OCI-LY3 (cell line): ENCODE results near the gene CADM2.

Source experiments
- H2AFZ ChIP-seq: fragments of 200-600, 300-600 bp; shearing (Covaris generic); 2 replicates; pipeline ENCODE4 v1.6.0; 2014; ENCODE audit warnings: antibody characterized with exemption, low read depth, low read length
- H3K27ac ChIP-seq: fragments of 200-600, 300-600 bp; sonication (generic); 2 replicates; pipeline ENCODE4 v1.5.1; 2014; ENCODE audit warnings: mild to moderate bottlenecking, low read length, moderate library complexity, mixed read lengths
- H3K27me3 ChIP-seq: fragments of 200-600, 300-600 bp; sonication (generic); 2 replicates; pipeline ENCODE4 v1.6.1; 2014; ENCODE audit warnings: low read depth, low read length, mixed read lengths
- H3K36me3 ChIP-seq: fragments of 200-600, 300-600 bp; sonication (generic); replicated peaks from 2 replicates; pipeline ENCODE3; 2014; ENCODE audit warnings: low read depth, low read length, mixed read lengths
- H3K4me1 ChIP-seq: fragments of 300-600, 200-600 bp; sonication (generic); 2 replicates; pipeline ENCODE4 v1.6.1; 2014; ENCODE audit warnings: low read length, mixed read lengths
- H3K4me2 ChIP-seq: fragments of 200-600, 300-600 bp; sonication (generic); 2 replicates; pipeline ENCODE4 v1.6.1; 2014; ENCODE audit warnings: low read length, mixed read lengths
- H3K4me3 ChIP-seq: fragments of 300-600, 200-600 bp; sonication (generic); 2 replicates; pipeline ENCODE4 v1.5.1; 2014; ENCODE audit warnings: antibody characterized with exemption, mild to moderate bottlenecking, low read length, moderate library complexity
- H3K79me2 ChIP-seq: fragments of 300-600, 200-600 bp; shearing (Covaris generic); 2 replicates; pipeline ENCODE4 v1.6.1; 2014; ENCODE audit warnings: mild to moderate bottlenecking, low read length, mixed read lengths
- H3K9ac ChIP-seq: fragments of 300-600, 200-600 bp; shearing (Covaris generic); 2 replicates; pipeline ENCODE4 v1.6.0; 2014; ENCODE audit warnings: mild to moderate bottlenecking, low read length, moderate library complexity
- H3K9me3 ChIP-seq: fragments of 200-600, 300-600 bp; shearing (Covaris generic); 2 replicates; pipeline ENCODE4 v1.6.1; 2014; ENCODE audit warnings: low read length, mixed read lengths; ENCODE audit not compliant: insufficient read depth
- H4K20me1 ChIP-seq: fragments of 200-600, 300-600 bp; sonication (generic); 2 replicates; pipeline ENCODE4 v1.6.1; 2016; ENCODE audit warnings: low read length, mixed read lengths; ENCODE audit not compliant: insufficient read depth
- EZH2phosphoT487 ChIP-seq: fragments of 200-600 bp; shearing (Covaris generic); IDR thresholded peaks from 2 replicates; pipeline ENCODE4 v1.6.1; 2018; ENCODE audit warnings: antibody characterized with exemption, mixed run types, low read depth
- TF ChIP-seq, protein P1 (sequence below): fragments of 200-600, 300-600 bp; sonication (generic); IDR thresholded peaks from 2 replicates; pipeline ENCODE4 v1.5.1; 2014; ENCODE audit warnings: antibody characterized with exemption, low read length, low read depth

CADM2 gene

DNA sequence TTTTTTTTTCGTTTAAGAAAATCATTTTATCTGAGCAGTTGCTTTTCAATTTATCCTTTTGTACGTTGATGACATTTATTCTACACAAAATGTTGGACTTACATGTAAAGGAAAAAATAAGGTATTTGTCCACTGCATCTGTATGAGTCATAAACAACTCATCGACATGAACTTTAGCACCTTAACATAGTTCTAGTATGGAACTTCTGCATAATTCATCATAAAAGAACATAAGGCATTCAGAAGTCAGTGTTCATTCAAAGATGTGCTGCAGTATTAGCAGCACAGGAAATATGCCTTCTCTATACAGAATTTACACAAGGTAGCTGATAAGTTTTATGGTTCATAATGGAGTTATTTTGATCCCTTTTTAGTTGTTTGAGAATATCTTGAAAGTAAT lies 801.6 kb downstream of the CADM2 start:
- Histone ChIP-seq H2AFZ (no peak overlapping the region), H3K4me1 (peaks cover 6% of the 10 kb centered on the region), H4K20me1 (no peaks in the 10 kb centered on the region), H3K4me2 (no peak overlapping the region), H3K4me3 (no peak overlapping the region), H3K36me3 (peaks cover under 1% of the 10 kb centered on the region), H3K79me2 (no peaks in the 10 kb centered on the region), H3K27me3 (no peaks in the 10 kb centered on the region), H3K9me3 (peaks cover 5% of the 10 kb centered on the region; the same call in 1 of the 2 replicates), H3K9ac (no peak overlapping the region), H3K27ac (no peak overlapping the region)
- TF ChIP-seq EZH2phosphoT487 = no peak
- TF ChIP-seq, protein P1, sequence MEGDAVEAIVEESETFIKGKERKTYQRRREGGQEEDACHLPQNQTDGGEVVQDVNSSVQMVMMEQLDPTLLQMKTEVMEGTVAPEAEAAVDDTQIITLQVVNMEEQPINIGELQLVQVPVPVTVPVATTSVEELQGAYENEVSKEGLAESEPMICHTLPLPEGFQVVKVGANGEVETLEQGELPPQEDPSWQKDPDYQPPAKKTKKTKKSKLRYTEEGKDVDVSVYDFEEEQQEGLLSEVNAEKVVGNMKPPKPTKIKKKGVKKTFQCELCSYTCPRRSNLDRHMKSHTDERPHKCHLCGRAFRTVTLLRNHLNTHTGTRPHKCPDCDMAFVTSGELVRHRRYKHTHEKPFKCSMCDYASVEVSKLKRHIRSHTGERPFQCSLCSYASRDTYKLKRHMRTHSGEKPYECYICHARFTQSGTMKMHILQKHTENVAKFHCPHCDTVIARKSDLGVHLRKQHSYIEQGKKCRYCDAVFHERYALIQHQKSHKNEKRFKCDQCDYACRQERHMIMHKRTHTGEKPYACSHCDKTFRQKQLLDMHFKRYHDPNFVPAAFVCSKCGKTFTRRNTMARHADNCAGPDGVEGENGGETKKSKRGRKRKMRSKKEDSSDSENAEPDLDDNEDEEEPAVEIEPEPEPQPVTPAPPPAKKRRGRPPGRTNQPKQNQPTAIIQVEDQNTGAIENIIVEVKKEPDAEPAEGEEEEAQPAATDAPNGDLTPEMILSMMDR = no peak

DNA sequence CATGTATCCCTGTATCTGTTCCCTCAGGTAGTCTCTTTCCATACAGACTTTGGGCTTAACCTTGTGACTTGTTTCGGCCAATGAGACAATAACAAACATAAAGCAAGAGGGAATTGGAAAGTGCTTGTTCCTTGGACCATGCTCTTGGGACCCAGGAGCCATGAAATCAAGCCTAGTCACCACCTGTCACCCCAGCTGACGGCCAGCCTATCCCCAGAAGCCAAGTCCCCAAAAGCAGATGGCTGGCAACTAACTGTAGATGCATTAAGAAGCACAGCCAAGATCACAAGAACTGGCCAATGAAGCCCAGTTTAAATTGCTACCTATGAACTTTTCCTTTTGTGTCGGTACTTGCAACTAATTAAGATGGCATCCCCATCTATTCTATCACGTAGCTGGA lies 822.0 kb downstream of the CADM2 start:
- Histone ChIP-seq H3K4me2 (no peak overlapping the region), H3K4me3 (no peak overlapping the region), H2AFZ (no peak overlapping the region), H3K79me2 (no peaks in the 10 kb centered on the region), H3K9ac (no peak overlapping the region), H3K9me3 (no peaks in the 10 kb centered on the region), H4K20me1 (no peaks in the 10 kb centered on the region), H3K4me1 (no peaks in the 10 kb centered on the region), H3K27ac (no peak overlapping the region), H3K36me3 (no peaks in the 10 kb centered on the region), H3K27me3 (no peaks in the 10 kb centered on the region)
- TF ChIP-seq, protein P1 = no peak
- no peak for TF ChIP-seq EZH2phosphoT487

DNA sequence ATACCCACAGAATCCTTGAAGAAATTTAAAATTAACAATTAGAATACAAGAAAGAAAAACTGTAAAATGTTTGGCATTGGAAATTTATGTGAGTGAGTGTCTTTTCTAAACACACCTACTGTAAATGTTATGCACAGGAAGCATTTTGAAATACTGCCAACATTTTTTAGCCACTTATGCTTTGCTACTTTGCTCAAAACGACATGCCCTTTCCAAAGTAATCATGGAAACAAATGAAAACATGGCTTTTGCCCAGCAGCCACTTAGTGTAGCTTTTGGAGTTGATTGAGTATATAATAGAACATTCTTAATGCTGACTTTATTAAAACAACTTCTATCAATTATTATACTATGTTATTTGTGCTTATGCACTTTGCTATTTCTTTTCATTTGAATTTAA lies 823.0 kb downstream of the CADM2 start:
- H2AFZ ChIP-seq = no peak overlapping the region
- H3K4me1 ChIP-seq = no peaks in the 10 kb centered on the region
- no peak overlapping the region for H3K9ac ChIP-seq
- H4K20me1 ChIP-seq = no peaks in the 10 kb centered on the region
- no peak overlapping the region for H3K4me2 ChIP-seq
- H3K79me2 ChIP-seq = no peaks in the 10 kb centered on the region
- TF ChIP-seq EZH2phosphoT487 = no peak
- TF ChIP-seq, protein P1 = no peak
- H3K4me3 ChIP-seq = no peak overlapping the region
- H3K27me3 ChIP-seq = no peaks in the 10 kb centered on the region
- H3K27ac ChIP-seq = no peak overlapping the region
- no peaks in the 10 kb centered on the region for H3K9me3 ChIP-seq
- H3K36me3 ChIP-seq = no peaks in the 10 kb centered on the region

DNA sequence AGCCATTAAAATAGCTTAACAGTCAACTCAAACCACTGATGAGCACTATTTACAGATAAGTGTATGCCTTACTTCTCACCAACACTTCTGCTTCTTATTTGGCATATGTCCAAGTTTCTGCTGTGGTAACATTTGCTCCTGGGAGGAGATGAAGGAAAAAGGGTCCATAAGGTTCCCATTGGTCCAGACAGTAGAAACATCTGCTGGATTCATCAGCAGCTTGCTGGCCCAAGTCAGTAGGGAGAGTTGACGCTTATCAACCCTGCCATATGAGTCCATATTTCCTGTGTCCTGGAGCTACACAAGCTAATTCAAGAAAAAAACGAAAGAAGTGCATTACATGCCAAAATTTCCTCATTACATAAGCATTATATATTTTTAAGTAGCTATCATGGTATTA lies 824.5 kb downstream of the CADM2 start:
- Histone ChIP-seq H4K20me1 (no peaks in the 10 kb centered on the region), H3K4me1 (no peaks in the 10 kb centered on the region), H3K9me3 (no peaks in the 10 kb centered on the region), H3K79me2 (no peaks in the 10 kb centered on the region), H3K27ac (no peak overlapping the region), H3K4me3 (no peak overlapping the region), H3K27me3 (no peaks in the 10 kb centered on the region), H3K4me2 (no peak overlapping the region), H2AFZ (no peak overlapping the region), H3K9ac (no peak overlapping the region), H3K36me3 (no peaks in the 10 kb centered on the region)
- no peak for TF ChIP-seq EZH2phosphoT487
- TF ChIP-seq, protein P1 = no peak
